HG03442 (cell line): Measurements from ENCODE around the gene TTC14.
A peak's percentile ranks its signal among the peaks of the same experiment; 100 is the strongest.
"Not testable (repeated sequence)": the region's sequence is repeated elsewhere in the genome, so short reads cannot be mapped to it uniquely, and the experiment has no call there.

Experiments used
- ATAC-seq: cut with Tn5 transposase; IDR thresholded peaks from one replicate; pipeline ENCODE4 v1.9.1; 2021; ENCODE audit warnings: mild to moderate bottlenecking, moderate library complexity; ENCODE audit not compliant: unreplicated experiment

TTC14 gene, protein sequence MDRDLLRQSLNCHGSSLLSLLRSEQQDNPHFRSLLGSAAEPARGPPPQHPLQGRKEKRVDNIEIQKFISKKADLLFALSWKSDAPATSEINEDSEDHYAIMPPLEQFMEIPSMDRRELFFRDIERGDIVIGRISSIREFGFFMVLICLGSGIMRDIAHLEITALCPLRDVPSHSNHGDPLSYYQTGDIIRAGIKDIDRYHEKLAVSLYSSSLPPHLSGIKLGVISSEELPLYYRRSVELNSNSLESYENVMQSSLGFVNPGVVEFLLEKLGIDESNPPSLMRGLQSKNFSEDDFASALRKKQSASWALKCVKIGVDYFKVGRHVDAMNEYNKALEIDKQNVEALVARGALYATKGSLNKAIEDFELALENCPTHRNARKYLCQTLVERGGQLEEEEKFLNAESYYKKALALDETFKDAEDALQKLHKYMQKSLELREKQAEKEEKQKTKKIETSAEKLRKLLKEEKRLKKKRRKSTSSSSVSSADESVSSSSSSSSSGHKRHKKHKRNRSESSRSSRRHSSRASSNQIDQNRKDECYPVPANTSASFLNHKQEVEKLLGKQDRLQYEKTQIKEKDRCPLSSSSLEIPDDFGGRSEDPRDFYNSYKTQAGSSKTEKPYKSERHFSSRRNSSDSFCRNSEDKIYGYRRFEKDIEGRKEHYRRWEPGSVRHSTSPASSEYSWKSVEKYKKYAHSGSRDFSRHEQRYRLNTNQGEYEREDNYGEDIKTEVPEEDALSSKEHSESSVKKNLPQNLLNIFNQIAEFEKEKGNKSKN

DNA sequence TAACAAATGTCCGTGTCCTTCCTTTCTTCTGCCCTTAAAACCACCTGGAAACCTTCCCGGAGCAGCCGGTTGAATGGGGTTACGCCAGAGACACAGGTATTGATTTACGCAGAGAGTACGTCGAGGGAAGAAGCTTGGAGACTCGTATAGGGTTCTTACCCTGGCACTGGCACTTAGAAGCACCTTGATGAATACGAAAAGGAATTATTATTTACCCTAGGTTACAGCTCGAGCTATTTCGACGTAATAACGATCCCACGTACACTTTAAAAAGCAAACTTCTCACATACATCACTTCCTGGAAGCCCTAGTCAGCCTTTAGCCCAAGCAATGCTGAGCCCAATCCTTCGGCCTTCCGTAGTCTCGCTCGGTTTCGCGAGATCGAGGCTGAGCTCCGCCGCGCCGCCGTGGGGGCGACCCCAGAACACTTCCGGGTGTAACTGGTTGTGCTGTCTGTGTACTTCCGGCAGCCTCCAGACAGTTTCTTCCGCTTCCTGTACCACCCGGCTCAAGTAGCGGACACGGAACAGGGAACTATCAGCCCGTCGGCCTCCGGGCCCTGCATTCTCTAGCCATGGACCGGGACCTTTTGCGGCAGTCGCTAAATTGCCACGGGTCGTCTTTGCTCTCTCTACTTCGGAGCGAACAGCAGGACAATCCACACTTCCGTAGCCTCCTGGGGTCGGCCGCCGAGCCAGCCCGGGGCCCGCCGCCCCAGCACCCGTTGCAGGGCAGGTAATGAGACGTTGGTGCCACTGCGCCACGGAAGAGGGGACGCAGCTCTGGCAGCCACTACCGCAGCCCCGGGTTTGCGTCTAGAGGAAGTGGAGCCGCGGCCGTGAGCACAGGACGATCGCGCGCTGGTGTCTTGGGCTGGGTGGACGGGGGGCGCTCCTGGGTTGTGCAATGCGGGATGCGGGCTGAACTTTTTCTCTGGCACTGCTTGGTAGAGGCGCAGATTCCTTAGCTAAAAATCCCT is at the start of gene TTC14:
Gene TTC14 (plus strand): TSS at position 476 of the 979 bp plus-strand sequence. CDS start 99 bp downstream, at position 575.
- ATAC-seq = peak; percentile 97

DNA sequence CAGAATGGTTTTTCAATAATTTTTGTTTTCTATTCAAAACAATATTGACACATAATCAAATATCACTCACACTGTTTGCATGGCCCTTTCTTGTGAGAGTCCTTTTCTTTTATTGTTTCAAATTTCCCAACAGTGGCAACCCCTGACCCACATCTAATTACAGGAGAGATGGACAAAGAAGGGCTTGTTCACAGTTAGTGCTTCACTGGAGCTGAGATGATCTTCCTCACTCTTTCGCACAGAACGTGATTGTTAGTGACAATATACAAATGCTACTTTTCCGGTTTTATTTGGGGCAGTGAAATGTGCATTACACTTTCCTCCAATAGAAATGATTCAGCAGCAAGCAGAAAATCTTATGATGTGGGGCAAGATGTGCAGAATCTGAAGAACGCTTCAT is 38.6 kb upstream of the TTC14 start:
- no peak for ATAC-seq

DNA sequence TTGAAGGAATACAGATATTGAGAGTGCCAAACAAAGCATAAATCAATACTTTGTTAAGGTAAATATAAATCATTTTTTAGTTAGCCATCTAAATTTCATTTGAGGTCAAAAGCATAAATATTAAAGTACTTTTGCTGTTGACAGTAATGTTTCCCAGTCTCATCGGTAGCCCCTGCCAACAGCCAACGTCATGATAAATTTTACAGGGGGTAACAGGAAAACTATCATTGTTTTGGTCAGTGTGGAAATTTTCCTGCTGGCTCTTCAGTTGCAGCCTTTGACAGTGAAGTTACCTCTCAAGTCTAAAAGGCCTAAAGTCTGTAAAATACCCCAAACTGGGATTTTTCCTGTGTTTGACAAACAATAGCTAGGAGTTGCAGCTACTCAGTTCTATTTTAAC is 37.3 kb upstream of the TTC14 start:
- ATAC-seq = no peak

DNA sequence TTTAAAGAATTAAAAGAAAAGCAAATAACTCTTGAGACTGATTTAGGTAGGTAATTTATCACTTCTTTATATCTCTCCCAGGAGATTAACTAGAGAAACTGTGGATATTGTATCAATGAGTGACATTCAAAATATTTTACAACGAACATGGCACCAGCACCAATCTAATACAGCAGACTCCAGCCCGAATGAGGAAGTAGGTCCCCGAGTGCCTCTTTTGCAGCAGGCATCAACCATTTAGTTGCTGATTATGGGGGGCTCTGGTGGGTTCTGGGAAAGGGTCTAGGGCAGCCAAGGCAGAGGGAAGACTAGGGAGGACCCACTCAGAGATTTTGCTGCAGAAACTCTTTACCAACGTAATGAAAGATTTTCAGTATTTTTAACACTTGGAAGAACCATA is 31.7 kb upstream of the TTC14 start:
- no peak for ATAC-seq

DNA sequence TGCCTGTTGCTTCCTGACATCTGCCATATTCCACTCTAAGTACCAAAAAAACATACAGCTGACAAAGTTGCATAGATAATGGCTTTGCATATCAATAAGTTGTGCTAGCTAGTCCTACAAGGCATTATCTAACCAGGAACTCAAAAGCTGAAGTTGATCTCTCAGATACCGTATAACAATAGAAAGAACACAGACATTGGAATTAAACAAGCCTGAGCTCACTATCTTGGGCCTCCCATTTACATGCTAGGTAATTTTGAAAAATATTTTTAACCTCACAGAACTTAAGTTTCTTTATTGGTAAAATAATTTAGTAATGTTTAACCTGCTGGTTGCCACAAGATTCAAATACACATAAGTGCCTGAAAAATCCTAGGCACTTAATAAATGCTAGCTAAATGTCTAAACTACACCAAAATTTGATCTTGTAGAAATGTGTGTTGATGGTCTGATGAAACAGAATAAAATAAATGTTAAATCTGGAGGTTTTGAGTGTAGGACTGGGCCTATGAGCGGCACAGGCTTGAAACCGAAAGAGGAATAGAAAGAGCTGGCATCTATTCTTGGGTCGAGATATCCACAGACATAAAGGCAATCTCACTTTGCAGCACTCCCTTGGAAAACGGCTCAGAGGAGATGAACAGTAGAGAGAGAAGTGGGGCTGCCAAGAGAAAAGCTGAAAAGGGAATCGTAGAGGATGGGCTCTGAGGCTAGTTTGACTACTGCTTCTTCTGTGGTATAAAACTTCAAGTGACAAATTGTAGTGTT is 29.9 kb upstream of the TTC14 start:
- peak; percentile 93 for ATAC-seq

DNA sequence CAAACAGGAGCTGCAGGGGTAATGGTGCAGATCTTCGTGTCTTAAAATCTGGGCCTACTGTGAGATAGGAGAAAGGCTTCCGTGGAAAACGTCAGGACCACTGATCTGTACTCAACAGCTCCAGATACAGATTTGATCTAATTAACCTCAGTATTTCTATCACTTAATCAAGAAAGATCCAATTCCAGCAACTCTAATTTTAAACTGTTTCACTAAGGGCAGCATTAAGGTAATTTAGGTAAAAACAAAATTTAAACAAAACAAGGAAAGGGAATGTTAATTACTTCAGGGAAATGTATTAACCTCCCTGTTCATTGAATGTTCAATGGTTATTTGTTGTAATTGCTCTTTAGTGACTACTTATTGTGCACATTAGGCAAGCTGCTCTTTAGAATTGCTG is 26.4 kb upstream of the TTC14 start:
- ATAC-seq = no peak

DNA sequence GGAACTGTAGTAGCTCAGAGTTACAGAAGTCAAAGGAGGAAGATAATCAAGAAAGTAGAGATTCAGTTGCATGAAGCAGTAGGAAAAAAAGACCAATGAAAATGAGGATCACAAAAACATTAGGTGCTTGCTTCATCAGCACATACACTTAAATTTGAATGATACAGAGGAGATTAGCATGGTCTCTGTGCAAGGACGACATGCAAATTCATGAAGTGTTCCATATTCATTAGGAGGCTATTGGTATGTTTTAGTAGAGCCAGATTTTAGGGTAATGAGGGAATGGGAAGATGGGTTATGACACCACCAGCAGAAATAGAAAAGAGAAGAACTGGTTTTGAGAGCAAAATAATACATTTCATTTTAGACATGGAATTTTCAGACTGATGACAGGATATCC is 21.0 kb upstream of the TTC14 start:
- ATAC-seq = no peak

DNA sequence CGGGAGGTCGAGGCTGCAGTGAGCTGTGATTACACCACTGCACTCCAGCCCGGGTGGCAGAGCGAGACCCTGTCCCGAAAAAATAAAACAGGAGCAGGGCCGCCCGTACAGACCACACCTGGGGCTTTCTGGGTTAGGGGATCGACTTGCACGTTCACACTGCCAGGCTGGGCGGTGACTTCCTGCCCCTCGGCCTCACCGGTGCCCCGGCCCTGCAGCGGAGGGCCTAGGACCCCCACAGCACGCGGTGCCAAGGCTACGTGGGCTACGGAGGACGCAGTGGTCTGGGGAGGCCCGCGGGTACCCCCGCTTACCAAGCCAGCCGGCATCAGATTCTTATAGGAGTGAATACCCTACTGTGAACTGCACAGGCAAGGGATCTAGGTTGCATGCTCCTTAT is 11.6 kb upstream of the TTC14 start:
- ATAC-seq = no peak

DNA sequence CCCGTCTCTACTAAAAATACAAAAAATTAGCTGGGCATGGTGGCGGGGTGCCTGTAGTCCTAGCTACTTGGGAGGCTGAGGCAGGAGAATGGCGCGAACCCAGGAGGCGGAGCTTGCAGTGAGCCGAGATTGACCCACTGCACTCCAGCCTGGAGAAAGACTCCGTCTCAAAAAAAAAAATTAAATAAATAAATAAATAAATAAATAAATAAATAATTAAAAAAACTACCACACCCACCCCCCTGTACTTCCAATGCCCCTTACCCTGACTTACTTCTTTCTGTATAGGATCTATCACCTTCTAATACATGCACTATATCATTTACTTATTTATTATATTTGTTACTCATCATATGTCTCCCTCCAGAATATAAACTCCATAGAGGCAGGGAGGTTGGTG is 8.3 kb upstream of the TTC14 start:
- not testable (repeated sequence) for ATAC-seq

DNA sequence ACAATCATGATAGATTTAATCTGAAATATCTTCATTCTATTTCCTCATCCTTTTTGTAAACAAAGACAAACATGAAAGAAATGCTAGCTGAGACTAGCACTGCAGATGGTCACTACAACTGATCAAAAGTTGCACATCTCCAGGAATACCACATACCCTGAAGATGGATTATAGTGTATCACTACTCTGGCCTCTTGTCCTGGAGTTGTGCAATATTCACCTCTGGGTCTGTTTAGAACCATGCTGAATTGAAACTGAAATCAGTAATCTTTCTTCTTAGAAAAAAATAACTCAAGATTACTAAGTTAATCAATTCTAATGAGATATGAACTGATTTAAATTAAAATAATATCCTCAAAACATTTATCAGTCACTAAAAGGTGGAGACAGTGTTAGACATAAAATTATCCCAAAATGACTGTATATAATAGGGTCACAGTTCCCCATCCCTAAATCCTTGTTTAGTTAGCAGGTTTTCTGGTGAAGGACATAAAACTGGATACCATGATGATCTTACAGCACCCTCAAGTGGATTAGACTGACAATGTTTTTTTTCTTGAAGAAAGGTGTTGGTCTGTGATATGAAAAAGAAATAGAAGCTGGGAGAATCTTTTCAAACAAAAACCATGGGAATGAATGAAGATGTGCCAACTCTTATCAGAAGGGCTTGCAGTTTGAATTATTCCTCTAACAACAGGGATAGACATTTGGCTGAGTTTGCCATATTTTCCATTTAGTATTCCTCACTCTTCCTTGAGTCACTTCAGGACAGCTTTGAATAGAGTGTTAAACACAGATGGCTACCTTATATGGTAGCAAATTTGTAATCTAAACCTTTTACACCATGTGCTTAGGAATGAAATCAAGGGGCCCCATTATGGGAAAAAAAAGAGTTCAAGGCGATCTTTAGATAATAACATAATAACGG is 7.1 kb upstream of the TTC14 start:
- no peak for ATAC-seq

DNA sequence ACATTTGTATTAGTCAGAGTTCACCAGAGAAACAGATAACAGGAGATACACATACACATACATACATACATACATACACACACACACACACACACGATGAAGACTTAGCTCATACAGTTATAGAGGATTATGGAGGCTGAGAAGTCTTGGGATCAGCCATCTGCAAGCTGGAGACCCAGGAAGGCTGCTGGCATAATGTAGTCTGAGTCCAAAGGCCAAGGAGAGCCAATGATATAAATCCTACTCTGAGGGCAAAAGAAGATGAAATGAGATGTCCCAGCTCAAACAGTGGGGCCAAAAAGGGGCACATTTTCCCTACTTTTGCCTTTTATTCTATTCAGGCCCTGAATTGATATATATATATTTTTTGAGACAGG is 6.4 kb upstream of the TTC14 start:
- no peak for ATAC-seq

DNA sequence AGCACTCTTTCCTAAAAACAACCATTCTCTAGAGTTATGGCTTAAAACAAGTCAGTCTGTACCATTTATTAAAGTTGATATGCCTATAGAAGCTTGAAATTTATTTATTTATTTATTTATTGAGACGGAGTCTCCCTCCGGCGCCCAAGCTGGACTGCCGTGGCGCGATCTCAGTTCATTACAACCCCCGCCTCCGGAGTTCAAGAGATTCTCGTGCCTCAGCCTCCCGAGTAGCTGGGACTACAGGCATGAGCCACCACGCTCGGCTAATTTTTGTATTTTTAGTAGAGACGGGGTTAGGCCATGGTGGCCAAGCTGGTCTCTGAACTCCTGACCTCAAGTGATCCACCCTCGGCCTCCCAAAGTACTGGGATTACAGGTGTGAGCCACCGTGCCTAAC is 1.5 kb upstream of the TTC14 start:
- no peak for ATAC-seq

DNA sequence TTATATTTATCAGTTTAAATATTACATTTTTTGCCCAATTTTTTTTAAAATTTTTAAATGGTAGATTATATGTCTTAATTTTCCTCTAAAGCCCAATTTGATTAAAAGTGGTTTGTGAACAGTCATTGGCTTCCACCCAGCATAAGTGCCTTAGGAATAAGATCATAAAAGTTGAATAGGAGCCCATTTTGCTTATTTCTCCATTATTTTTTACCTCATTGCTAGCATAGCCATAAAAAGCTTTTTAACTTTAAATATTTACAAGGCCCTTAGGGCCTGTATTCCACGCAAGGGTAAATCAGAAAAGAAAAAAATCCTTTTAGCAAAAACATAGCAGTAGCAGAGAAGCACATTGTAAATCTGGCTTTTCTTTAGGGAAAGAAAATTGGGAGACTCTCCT is 9.0 kb downstream of the TTC14 start:
- ATAC-seq = no peak

DNA sequence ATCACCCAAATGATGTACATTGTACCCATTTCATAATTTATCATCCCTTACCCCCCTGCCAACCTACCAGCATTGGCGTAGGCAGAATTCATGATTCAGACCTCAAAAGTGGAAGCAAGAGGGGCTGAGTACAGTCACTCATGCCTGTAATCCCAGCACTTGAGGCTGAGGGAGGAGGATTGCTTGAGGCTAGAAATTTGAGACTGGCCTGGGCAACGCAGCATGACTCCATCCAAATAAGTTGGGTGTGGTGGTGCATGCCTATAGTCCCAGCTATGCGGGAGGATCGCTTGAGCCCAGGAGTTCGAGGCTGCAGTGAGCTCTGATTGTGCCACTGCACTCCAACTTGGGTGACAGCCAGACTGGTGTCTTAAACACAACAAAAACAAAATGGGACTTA is 10.4 kb downstream of the TTC14 start:
- ATAC-seq = no peak

DNA sequence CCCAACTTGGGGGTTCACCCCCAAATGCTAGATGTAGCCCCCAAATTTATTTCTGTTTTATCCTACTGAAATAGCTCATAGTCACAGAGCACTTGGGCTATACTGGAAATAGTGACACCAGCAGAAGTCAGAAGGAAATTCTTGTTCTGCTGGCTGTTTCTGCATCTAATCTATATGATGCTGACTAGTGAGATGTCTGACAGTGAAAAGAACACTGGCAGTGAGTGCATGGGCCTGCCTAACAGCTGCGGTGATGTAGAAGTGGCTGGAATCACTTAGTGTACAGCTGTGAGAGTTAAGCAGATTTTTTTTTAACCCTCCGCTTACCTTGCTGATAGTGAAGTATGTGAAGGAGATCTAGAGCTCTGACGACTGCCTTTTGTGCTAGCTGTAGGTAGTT is 14.0 kb downstream of the TTC14 start:
- no peak for ATAC-seq

DNA sequence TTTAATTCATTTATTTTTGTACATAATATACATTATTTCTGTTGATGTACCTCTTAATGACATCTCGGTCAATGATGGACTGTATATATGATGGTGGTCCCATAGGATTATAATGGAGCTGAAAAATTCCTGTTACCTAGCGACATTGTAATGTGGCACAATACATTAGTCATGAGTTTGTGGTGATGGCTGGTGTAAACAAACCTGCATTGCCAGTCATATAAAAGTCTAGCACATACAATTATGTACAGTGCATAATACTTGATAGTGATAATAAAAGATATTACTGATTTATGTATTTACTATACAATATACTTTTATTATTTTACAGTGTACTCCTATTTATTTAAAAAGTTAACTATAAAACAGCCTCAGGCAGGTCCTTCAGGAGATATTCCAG is 15.1 kb downstream of the TTC14 start:
- no peak for ATAC-seq

DNA sequence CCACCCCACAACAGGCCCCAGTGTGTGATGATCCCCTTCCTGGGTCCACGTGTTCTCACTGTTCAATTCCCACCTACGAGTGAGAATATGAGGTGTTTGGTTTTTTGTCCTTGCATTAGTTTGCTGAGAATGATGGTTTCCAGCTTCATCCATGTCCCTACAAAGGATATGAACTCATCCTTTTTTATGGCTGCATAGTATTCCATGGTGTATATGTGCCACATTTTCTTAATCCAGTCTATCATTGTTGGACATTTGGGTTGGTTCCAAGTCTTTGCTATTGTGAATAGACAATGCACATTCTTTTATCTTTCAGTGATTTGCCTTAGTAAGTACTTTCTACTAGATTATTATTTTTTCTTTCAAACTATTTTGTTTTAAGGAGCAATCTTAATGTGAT is 16.6 kb downstream of the TTC14 start:
- ATAC-seq = not testable (repeated sequence)

DNA sequence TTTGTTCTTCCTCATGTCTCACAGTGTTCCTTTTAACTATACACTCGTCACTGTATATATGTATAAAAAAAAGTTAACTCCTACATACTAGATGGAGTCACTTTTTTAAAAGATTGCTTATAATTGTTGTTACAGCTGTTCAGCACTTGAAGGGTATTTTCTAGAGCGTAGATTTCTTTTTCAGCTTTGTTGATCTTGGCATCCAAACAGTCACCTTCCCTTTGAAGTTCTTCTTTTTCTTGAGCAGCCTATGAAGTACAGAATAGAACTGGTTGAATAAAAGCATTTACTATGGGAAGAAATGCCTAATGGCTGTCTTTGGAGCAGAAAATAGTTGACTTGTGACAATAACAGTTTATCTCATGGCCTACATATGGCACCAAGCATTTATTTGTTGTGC is 17.8 kb downstream of the TTC14 start:
- no peak for ATAC-seq

DNA sequence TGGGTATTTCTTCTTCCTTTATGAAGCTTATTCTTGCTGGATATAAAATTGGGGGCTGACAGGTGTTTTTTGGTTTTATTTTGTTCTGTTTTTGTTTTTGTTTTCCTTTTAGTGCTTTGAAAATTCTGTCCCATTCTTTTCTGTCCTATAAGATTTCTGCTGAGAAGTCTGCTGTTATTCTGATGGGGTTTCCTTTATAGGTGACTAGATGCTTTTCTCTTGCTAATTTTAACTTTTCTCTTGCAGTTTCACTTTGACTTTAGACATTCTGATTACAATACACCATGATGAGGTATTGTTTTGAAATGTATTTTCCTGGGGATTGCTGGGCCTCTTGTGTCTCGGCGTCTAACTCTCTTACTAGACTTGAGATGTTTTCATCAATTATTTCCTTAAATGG is 22.8 kb downstream of the TTC14 start:
- peak; percentile 46 for ATAC-seq
